Measurements from ENCODE around the gene RPS3A. TPM values are rescaled to one million over a fixed set of nuclear protein-coding genes. Genes with fewer than 3 reads are reported as not detected.

RPS3A gene
- total and polyA plus RNA-seq, 2 donors (not counting 3 experiments of a cell fraction or from before 2014, with no cell fraction given): 1,367 to 1,494 TPM

- Histone ChIP-seq H3K4me3 (replicated peaks in 1 of 3; ENCODE audit: insufficient read depth in 1 of 3, low read depth in 1 of 3, low read length in 3 of 3) (no peak overlapping the region), H2AFZ (ENCODE audit: low read depth, low read length) (no peak overlapping the region), H3K4me1 (ENCODE audit: control insufficient read depth, extremely low read depth, insufficient read depth, low read length) (no peaks in the 10 kb centered on the region), H4K20me1 (replicated peaks; ENCODE audit: control insufficient read depth, extremely low read depth, insufficient read depth, low read length) (no peaks in the 10 kb centered on the region), H3K27me3 (ENCODE audit: control insufficient read depth in 2 of 2, insufficient read depth in 2 of 2, low read length in 2 of 2) (no peaks in the 10 kb centered on the region), H3K9ac (replicated peaks; ENCODE audit: extremely low read depth, insufficient read depth, low read length) (no peak overlapping the region), H3K79me2 (ENCODE audit: control insufficient read depth, insufficient read depth, low read length) (no peaks in the 10 kb centered on the region), H3K9me1 (replicated peaks; ENCODE audit: control insufficient read depth, extremely low read depth, insufficient read depth, low read length) (no peaks in the 10 kb centered on the region), H3K27ac (ENCODE audit: insufficient read depth, low read depth, low read length) (no peak overlapping the region), H3K9me3 (replicated peaks; ENCODE audit: control insufficient read depth, insufficient read depth, low read length) (no peaks in the 10 kb centered on the region), H3K36me3 (ENCODE audit: control insufficient read depth in 2 of 2, extremely low read depth in 1 of 2, insufficient read depth in 2 of 2, low read length in 2 of 2) (peaks cover 11 to 18% of the 10 kb centered on the region in 2 experiments), H3K4me2 (ENCODE audit: insufficient read depth, low read length) (no peak overlapping the region)
- DNase-seq (ENCODE audit: low read depth, low spot score): no peak
- ChIA-PET CTCF (interaction anchor here (1.0 to 1.7 kb wide), 4 partner anchors 11 to 214 kb away, joined by 3 to 5 read pairs (median 4); no protein-coding TSS in a partner anchor), POLR2A (no interaction called here)
- no TSS peak for BruUV-seq (replicated peaks)
- intact Hi-C loops (cut with micrococcal nuclease) (no loop called here), dilution Hi-C loops (cut with MboI; ENCODE audit: extremely low pct_ligation_motif_present, low sequenced_read_pairs) (no loop called here)
- FAIRE-seq: no peak
- TF ChIP-seq FOS (IDR thresholded peaks at IDR 0.05; ENCODE audit: borderline replicate concordance, insufficient read depth, low read length): no peak
- TF ChIP-seq GATA2 (IDR thresholded peaks at IDR 0.05; ENCODE audit: insufficient read depth, insufficient read length, low read depth, low read length): no peak
- TF ChIP-seq CTCF (IDR thresholded peaks at IDR 0.05; ENCODE audit: extremely low read depth in 1 of 2, insufficient read depth in 1 of 2, low read depth in 1 of 2, low read length in 2 of 2): no peak
- no peak for TF ChIP-seq POLR2A (IDR thresholded peaks at IDR 0.05; ENCODE audit: low read depth, low read length)
- no peak for TF ChIP-seq MAX (IDR thresholded peaks at IDR 0.05; ENCODE audit: insufficient read depth, insufficient read length)
- TF ChIP-seq EZH2 (IDR thresholded peaks at IDR 0.05; ENCODE audit: borderline replicate concordance, low read depth, low read length, severe bottlenecking): no peak
- no peak for TF ChIP-seq MYC (IDR thresholded peaks at IDR 0.05; ENCODE audit: low read depth, low read length)
- no peak for TF ChIP-seq POLR2AphosphoS5 (IDR thresholded peaks at IDR 0.05; ENCODE audit: insufficient read depth, low read depth, low read length)
- TF ChIP-seq JUN (IDR thresholded peaks at IDR 0.05; ENCODE audit: borderline replicate concordance, insufficient read depth, insufficient read length, low read depth): no peak
Observed at GRCh38 chr4:151148261-151148660, 48.8 kb downstream of the RPS3A start.

All from endothelial cell of umbilical vein (primary cell).